Osteoblast (primary cell): Measurements from ENCODE around the gene SPG21. TPM values are rescaled to one million over a fixed set of nuclear protein-coding genes. Genes with fewer than 3 reads are reported as not detected.

Experiments used
- DNase-seq: peaks from one replicate; pipeline ENCODE4 v3.0.0; 2011; ENCODE audit warnings: low spot score, mixed read lengths; ENCODE audit not compliant: insufficient read length; ENCODE audit errors: missing footprints
- H2AFZ ChIP-seq: 2 replicates; pipeline ENCODE4 v1.6.0; 2011; ENCODE audit warnings: mild to moderate bottlenecking, low read length
- H3K27ac ChIP-seq: 2 replicates; pipeline ENCODE4 v1.5.1; 2011; ENCODE audit warnings: mild to moderate bottlenecking, low read depth, low read length, moderate library complexity
- H3K27me3 ChIP-seq: 2 replicates; pipeline ENCODE4 v1.6.0; 2012; ENCODE audit warnings: mild to moderate bottlenecking, control low read depth, inconsistent platforms, low read length, moderate library complexity; ENCODE audit not compliant: insufficient read depth
- H3K36me3 ChIP-seq: 2 replicates; pipeline ENCODE4 v1.5.1; 2011; ENCODE audit warnings: mild to moderate bottlenecking, low read length, control low read depth, moderate library complexity; ENCODE audit not compliant: insufficient read depth
- H3K4me1 ChIP-seq: 2 replicates; pipeline ENCODE4 v1.5.1; 2011; ENCODE audit warnings: mild to moderate bottlenecking, low read length, control low read depth, moderate library complexity; ENCODE audit not compliant: insufficient read depth
- H3K4me2 ChIP-seq: 2 replicates; pipeline ENCODE4 v1.6.0; 2011; ENCODE audit warnings: mild to moderate bottlenecking, low read length; ENCODE audit not compliant: insufficient read depth
- H3K4me3 ChIP-seq: fragments of 200-600 bp; sonication (generic); 3 replicates; pipeline ENCODE4 v1.5.1; 2012; ENCODE audit warnings: mild to moderate bottlenecking, low read length, inconsistent platforms; ENCODE audit not compliant: insufficient read depth
- H3K79me2 ChIP-seq: 2 replicates; pipeline ENCODE4 v1.6.0; 2012; ENCODE audit warnings: mild to moderate bottlenecking, low read length, control low read depth, inconsistent platforms; ENCODE audit not compliant: insufficient read depth
- H3K9me3 ChIP-seq: 2 replicates; pipeline ENCODE4 v1.5.1; 2011; ENCODE audit warnings: low read depth, low read length, control low read depth
- H4K20me1 ChIP-seq: 2 replicates; pipeline ENCODE4 v1.6.0; 2012; ENCODE audit warnings: mild to moderate bottlenecking, low read length, control low read depth; ENCODE audit not compliant: insufficient read depth
- total RNA-seq: library from RNA; depleted of rRNA; stranded (reverse); fragments of >200 nt; gene quantifications from 2 replicates; pipeline ENCODE4 v1.2.3, GENCODE V29; 2012
- TF ChIP-seq, protein P1 (sequence below): IDR thresholded peaks from 2 replicates; pipeline ENCODE4 v1.5.1; 2011; ENCODE audit warnings: mild to moderate bottlenecking, low read depth, low read length, moderate library complexity; ENCODE audit errors: extremely low read depth

SPG21 gene
- total RNA-seq, 1 donor: 142 TPM

DNA sequence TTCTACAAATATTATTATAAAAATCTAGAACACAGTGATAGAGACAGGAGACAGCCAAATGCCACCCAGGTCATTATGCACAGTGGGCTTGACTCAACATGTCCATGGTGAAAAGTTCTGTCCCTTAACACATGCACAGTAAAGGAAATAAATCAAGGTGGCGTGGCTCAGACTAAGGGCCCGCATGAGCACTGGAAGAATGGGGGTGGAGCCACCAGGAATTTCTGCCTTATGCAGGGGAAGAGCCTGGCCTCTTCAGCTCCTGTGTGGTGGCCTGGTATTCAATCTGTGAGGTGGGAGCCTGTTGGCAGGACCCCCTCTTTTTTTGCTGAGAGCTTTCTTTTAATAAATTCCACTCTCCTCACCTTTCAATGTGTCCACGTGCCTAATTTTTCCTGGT, 17.2 kb upstream of the SPG21 start:
- Histone ChIP-seq H3K4me2 (no peak overlapping the region), H2AFZ (no peak overlapping the region), H4K20me1 (no peaks in the 10 kb centered on the region), H3K36me3 (peaks cover 25% of the 10 kb centered on the region), H3K4me1 (no peaks in the 10 kb centered on the region), H3K9me3 (no peaks in the 10 kb centered on the region), H3K4me3 (no peak overlapping the region), H3K79me2 (no peaks in the 10 kb centered on the region), H3K27me3 (no peaks in the 10 kb centered on the region), H3K27ac (no peak overlapping the region)
- no peak for DNase-seq
- TF ChIP-seq, protein P1, sequence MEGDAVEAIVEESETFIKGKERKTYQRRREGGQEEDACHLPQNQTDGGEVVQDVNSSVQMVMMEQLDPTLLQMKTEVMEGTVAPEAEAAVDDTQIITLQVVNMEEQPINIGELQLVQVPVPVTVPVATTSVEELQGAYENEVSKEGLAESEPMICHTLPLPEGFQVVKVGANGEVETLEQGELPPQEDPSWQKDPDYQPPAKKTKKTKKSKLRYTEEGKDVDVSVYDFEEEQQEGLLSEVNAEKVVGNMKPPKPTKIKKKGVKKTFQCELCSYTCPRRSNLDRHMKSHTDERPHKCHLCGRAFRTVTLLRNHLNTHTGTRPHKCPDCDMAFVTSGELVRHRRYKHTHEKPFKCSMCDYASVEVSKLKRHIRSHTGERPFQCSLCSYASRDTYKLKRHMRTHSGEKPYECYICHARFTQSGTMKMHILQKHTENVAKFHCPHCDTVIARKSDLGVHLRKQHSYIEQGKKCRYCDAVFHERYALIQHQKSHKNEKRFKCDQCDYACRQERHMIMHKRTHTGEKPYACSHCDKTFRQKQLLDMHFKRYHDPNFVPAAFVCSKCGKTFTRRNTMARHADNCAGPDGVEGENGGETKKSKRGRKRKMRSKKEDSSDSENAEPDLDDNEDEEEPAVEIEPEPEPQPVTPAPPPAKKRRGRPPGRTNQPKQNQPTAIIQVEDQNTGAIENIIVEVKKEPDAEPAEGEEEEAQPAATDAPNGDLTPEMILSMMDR: no peak

DNA sequence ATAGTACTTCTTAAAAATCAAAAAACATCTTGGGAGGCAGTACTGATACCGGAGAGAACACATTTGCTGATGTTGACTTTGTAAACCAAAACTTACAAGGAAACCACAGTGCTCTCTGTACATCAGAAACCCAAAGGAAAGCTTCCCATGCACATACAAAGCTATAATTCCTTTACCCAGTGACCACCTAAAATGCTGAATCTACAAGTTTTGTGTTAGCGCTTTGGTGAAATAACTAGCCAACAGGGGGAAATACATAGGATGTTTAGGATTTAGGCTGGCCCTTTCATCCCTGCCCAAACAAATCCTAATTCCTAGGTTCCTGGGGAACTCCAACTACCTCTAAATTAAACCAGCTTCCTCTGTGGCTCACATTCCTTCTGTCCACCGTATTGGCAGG, 15.3 kb upstream of the SPG21 start:
- H4K20me1 ChIP-seq: no peaks in the 10 kb centered on the region
- H3K27ac ChIP-seq: no peak overlapping the region
- H3K4me2 ChIP-seq: no peak overlapping the region
- H3K36me3 ChIP-seq: peaks cover 14% of the 10 kb centered on the region
- H3K79me2 ChIP-seq: no peaks in the 10 kb centered on the region
- TF ChIP-seq, protein P1: no peak
- no peaks in the 10 kb centered on the region for H3K4me1 ChIP-seq
- H2AFZ ChIP-seq: no peak overlapping the region
- H3K4me3 ChIP-seq: no peak overlapping the region
- no peaks in the 10 kb centered on the region for H3K9me3 ChIP-seq
- H3K27me3 ChIP-seq: no peaks in the 10 kb centered on the region
- DNase-seq: no peak

DNA sequence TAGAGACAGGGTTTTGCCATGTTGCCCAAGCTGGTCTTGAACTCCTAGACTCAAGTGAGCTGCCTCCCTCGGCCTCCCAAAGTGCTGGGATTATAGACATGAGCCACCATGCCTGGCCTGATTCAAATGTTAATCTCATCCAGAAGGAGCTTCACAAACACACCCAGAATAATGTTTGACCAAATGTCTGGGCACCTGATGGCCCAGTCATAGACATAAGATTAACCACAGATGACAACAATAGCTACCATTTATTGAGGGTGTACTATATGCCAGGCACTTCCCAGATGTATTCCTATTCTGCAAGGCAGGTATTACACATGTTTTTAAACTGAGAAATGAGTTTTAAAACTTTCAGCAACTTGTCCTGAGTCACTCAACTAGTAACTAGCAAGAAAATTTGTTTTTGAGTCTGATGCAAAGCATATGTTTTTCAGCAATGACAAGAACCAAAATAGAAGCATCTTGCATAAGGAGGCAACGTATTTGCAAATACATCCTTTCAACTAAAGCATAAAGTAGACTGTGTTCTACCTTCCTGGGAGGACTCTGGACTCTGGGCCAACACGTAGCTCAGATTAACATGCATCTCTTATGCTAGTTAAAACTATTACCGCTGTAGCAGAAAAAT, 8.1 kb upstream of the SPG21 start:
- H3K36me3 ChIP-seq: peaks cover under 1% of the 10 kb centered on the region
- no peaks in the 10 kb centered on the region for H3K9me3 ChIP-seq
- TF ChIP-seq, protein P1: no peak
- no peaks in the 10 kb centered on the region for H3K27me3 ChIP-seq
- no peak overlapping the region for H3K4me2 ChIP-seq
- no peak for DNase-seq
- no peak overlapping the region for H2AFZ ChIP-seq
- no peak overlapping the region for H3K27ac ChIP-seq
- no peaks in the 10 kb centered on the region for H3K79me2 ChIP-seq
- no peaks in the 10 kb centered on the region for H4K20me1 ChIP-seq
- no peaks in the 10 kb centered on the region for H3K4me1 ChIP-seq
- H3K4me3 ChIP-seq: no peak overlapping the region

DNA sequence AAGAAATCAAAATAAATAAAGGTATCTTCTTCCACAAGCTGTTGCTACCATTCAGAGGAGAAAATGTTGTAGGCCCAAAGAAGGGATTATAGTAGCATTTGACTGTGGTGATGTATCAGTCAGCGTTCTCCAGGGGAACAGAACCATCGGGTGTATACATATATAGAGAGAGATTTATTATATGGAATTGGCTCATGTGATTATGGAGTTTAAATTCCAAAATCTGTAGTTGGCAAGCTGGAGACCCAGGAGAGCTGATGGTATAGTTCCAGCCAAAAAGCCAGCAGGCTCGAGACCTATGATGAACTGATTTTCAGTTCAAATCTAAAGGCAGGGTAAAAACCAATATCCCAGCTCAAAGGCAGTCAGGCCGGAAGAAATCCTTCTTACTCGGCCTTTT, 7.4 kb upstream of the SPG21 start:
- H3K9me3 ChIP-seq: no peaks in the 10 kb centered on the region
- no peak overlapping the region for H2AFZ ChIP-seq
- DNase-seq: no peak
- H3K4me3 ChIP-seq: no peak overlapping the region
- H3K4me2 ChIP-seq: no peak overlapping the region
- H3K4me1 ChIP-seq: no peaks in the 10 kb centered on the region
- H3K27ac ChIP-seq: no peak overlapping the region
- no peaks in the 10 kb centered on the region for H4K20me1 ChIP-seq
- TF ChIP-seq, protein P1: no peak
- H3K27me3 ChIP-seq: no peaks in the 10 kb centered on the region
- H3K36me3 ChIP-seq: no peaks in the 10 kb centered on the region
- no peaks in the 10 kb centered on the region for H3K79me2 ChIP-seq
